ENCODE measurements around the gene SOX1. TPM values are rescaled to one million over a fixed set of nuclear protein-coding genes. Genes with fewer than 3 reads are reported as not detected.
A peak's percentile ranks its signal among the peaks of the same experiment; 100 is the strongest.

SOX1 gene
- total and polyA plus RNA-seq, 2 of the 13 experiments (the other 11 are each of a cell fraction or from before 2014, with no cell fraction given) = not detected

DNA sequence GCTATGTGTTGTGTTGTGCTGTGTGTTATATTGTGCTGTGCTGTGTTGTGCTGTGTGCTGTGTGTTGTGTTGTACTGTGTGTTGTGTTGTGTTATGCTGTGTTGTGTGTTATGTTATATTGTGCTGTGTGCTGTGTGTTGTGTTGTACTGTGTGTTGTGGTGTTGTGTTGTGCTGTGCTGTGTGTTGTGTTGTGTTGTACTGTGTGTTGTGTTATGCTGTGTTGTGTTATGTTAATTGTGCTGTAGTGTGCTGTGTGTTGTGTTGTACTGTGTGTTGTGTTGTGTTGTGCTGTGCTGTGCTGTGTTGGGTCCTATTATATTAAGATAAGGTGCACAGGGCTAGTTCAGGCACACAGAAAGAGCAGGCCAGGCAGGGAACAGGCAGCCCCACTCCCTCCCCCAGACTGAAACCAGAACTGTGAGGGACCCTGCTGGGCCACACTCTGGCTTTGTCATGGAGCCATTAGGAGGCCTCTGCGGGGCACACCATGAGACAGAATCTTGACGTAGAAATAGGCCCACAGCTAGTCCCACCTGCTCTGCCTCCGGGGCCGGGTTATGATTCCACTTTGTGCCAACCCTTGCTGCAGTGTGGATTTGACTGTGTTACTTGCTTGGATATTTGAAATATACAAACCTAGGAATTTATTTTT lies 12.1 kb downstream of the SOX1 start:
- Histone ChIP-seq H3K4me3 (replicated peaks in 1 of 3; ENCODE audit: insufficient read depth in 1 of 3, low read depth in 2 of 3, low read length in 3 of 3) (no peak overlapping the region), H3K36me3 (replicated peaks in 1 of 2; ENCODE audit: control insufficient read depth in 1 of 2, insufficient read depth in 2 of 2, low read length in 2 of 2) (no peaks in the 10 kb centered on the region), H3K9ac (ENCODE audit: insufficient read depth, low read depth, low read length) (no peak overlapping the region), H3K27ac (ENCODE audit: extremely low read length, insufficient read depth, low read length) (no peak overlapping the region), H3K27me3 (ENCODE audit: control insufficient read depth in 1 of 2, insufficient read depth in 2 of 2, low read length in 2 of 2) (peaks cover 9 to 41% of the 10 kb centered on the region in 2 experiments), H3K4me1 (ENCODE audit: insufficient read depth, low read length) (no peaks in the 10 kb centered on the region), H3K79me2 (ENCODE audit: insufficient read depth, low read length) (no peaks in the 10 kb centered on the region), H3K4me2 (ENCODE audit: low read depth, low read length) (no peak overlapping the region), H3K9me3 (ENCODE audit: low read length) (peaks cover 10% of the 10 kb centered on the region), H4K20me1 (ENCODE audit: insufficient read depth, low read length) (no peaks in the 10 kb centered on the region), H2AFZ (ENCODE audit: low read length) (no peak overlapping the region)
- in situ Hi-C loops (cut with HindIII; ENCODE audit: extremely low pct_ligation_motif_present, low pct_unique_long_range_greater_than_20kb) = no loop called here
- BruUV-seq (replicated peaks) = no TSS peak
- 0% methylated on average over 2 of the region's 4 CpGs for WGBS (ENCODE audit: low lambda C conversion rate)
- ATAC-seq (no peak), DNase-seq (ENCODE audit: low spot score) (no peak), FAIRE-seq (no peak)
- CTCF ChIA-PET (ENCODE audit: low intra/inter-chr PET ratio, low total read pairs) = no interaction called here
- intact Hi-C loops (cut with micrococcal nuclease; ENCODE audit: unreplicated experiment) = no loop called here
- POLR2A ChIA-PET = no interaction called here
- TF ChIP-seq, protein P1, sequence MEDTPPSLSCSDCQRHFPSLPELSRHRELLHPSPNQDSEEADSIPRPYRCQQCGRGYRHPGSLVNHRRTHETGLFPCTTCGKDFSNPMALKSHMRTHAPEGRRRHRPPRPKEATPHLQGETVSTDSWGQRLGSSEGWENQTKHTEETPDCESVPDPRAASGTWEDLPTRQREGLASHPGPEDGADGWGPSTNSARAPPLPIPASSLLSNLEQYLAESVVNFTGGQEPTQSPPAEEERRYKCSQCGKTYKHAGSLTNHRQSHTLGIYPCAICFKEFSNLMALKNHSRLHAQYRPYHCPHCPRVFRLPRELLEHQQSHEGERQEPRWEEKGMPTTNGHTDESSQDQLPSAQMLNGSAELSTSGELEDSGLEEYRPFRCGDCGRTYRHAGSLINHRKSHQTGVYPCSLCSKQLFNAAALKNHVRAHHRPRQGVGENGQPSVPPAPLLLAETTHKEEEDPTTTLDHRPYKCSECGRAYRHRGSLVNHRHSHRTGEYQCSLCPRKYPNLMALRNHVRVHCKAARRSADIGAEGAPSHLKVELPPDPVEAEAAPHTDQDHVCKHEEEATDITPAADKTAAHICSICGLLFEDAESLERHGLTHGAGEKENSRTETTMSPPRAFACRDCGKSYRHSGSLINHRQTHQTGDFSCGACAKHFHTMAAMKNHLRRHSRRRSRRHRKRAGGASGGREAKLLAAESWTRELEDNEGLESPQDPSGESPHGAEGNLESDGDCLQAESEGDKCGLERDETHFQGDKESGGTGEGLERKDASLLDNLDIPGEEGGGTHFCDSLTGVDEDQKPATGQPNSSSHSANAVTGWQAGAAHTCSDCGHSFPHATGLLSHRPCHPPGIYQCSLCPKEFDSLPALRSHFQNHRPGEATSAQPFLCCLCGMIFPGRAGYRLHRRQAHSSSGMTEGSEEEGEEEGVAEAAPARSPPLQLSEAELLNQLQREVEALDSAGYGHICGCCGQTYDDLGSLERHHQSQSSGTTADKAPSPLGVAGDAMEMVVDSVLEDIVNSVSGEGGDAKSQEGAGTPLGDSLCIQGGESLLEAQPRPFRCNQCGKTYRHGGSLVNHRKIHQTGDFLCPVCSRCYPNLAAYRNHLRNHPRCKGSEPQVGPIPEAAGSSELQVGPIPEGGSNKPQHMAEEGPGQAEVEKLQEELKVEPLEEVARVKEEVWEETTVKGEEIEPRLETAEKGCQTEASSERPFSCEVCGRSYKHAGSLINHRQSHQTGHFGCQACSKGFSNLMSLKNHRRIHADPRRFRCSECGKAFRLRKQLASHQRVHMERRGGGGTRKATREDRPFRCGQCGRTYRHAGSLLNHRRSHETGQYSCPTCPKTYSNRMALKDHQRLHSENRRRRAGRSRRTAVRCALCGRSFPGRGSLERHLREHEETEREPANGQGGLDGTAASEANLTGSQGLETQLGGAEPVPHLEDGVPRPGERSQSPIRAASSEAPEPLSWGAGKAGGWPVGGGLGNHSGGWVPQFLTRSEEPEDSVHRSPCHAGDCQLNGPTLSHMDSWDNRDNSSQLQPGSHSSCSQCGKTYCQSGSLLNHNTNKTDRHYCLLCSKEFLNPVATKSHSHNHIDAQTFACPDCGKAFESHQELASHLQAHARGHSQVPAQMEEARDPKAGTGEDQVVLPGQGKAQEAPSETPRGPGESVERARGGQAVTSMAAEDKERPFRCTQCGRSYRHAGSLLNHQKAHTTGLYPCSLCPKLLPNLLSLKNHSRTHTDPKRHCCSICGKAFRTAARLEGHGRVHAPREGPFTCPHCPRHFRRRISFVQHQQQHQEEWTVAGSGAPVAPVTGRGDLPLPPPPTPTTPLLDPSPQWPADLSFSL (CRISPR knock-in tag; IDR thresholded peaks at IDR 0.05) = peak; percentile 92
- TF ChIP-seq MXI1 (IDR thresholded peaks at IDR 0.05; ENCODE audit: borderline replicate concordance, low read depth, low read length) = no peak
- TF ChIP-seq ZNF619 (CRISPR knock-in tag; IDR thresholded peaks at IDR 0.05) = no peak
- TF ChIP-seq GZF1 (CRISPR knock-in tag; IDR thresholded peaks at IDR 0.05) = no peak
- TF ChIP-seq, protein P2, sequence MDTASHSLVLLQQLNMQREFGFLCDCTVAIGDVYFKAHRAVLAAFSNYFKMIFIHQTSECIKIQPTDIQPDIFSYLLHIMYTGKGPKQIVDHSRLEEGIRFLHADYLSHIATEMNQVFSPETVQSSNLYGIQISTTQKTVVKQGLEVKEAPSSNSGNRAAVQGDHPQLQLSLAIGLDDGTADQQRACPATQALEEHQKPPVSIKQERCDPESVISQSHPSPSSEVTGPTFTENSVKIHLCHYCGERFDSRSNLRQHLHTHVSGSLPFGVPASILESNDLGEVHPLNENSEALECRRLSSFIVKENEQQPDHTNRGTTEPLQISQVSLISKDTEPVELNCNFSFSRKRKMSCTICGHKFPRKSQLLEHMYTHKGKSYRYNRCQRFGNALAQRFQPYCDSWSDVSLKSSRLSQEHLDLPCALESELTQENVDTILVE (CRISPR knock-in tag; IDR thresholded peaks at IDR 0.05) = no peak
- TF ChIP-seq CC2D1A (CRISPR knock-in tag; IDR thresholded peaks at IDR 0.05) = no peak
- TF ChIP-seq ZNF598 (CRISPR knock-in tag; IDR thresholded peaks at IDR 0.05; ENCODE audit: borderline replicate concordance) = no peak
- no peak for TF ChIP-seq CBX2 (IDR thresholded peaks at IDR 0.05; ENCODE audit: low read depth, low read length)
- no peak for TF ChIP-seq CBX2 (CRISPR knock-in tag; IDR thresholded peaks at IDR 0.05; ENCODE audit: low read depth)
- no peak for TF ChIP-seq ZNF747 (CRISPR knock-in tag; IDR thresholded peaks at IDR 0.05; ENCODE audit: borderline replicate concordance)
- 0 out of 2 replicates have a peak, but pooled peaks have one; percentile 74 for TF ChIP-seq NBN (conservative IDR thresholded peaks at IDR 0.05)
- TF ChIP-seq CEBPZ (IDR thresholded peaks at IDR 0.05; ENCODE audit: low read length) = no peak
- peak; percentile 53 for TF ChIP-seq ZNF282 (IDR thresholded peaks at IDR 0.05; ENCODE audit: partially characterized antibody)
- TF ChIP-seq SOX13 (IDR thresholded peaks at IDR 0.05) = no peak
- no peak for TF ChIP-seq SOX13 (CRISPR knock-in tag; conservative IDR thresholded peaks at IDR 0.05 in 1 of 2, IDR thresholded peaks at IDR 0.05 in 1 of 2)
